Stimulated activated naive CD8-positive, alpha-beta T cell treated with anti-CD3 and anti-CD28 coated beads, Interleukin-15, Interleukin-2, amounts not matched to agents 100 U/mL and 50 U/mL, for 24 hours (primary cell): Measurements from ENCODE around the gene MYBPC2.
"Not testable (repeated sequence)": the region's sequence is repeated elsewhere in the genome, so short reads cannot be mapped to it uniquely, and the experiment has no call there.

Experiments used
- ATAC-seq: fragments of 150-1000 bp; cut with Tn5 transposase; one replicate; pipeline ENCODE4 v1.10.0; 2021
- DNase-seq: peaks from one replicate; pipeline ENCODE4 v3.0.0; 2021

Gene MYBPC2

GRCh38 chr19:50432221-50433028 lies at the start of gene MYBPC2:
MYBPC2 (plus strand) TSS chr19:50432892; CDS start chr19:50432954, 62 bp downstream.
- DNase-seq (no peak), ATAC-seq (no peak)

- ATAC-seq (peak; percentile 2), DNase-seq (no peak)
Measured at GRCh38 chr19:50383001-50383851, 49.5 kb upstream of the MYBPC2 start.

GRCh38 chr19:50383852-50384684 lies 48.6 kb upstream of the MYBPC2 start, which contains the start of gene POLD1:
POLD1 (plus strand) TSS chr19:50384347; CDS start chr19:50398852, 14,505 bp downstream.
- ATAC-seq (peak; percentile 86), DNase-seq (peak; percentile 99)

- no peak for DNase-seq
- ATAC-seq: no peak
Measured at GRCh38 chr19:50384685-50385535, 47.8 kb upstream of the MYBPC2 start.

- no peak for DNase-seq
- ATAC-seq: no peak
Measured at GRCh38 chr19:50387176-50387867, 45.4 kb upstream of the MYBPC2 start.

- ATAC-seq (no peak), DNase-seq (no peak)
Measured at GRCh38 chr19:50387868-50388245, 44.8 kb upstream of the MYBPC2 start.

- ATAC-seq, DNase-seq: not testable (repeated sequence)
Measured at GRCh38 chr19:50390295-50390694, 42.4 kb upstream of the MYBPC2 start.

- not testable (repeated sequence) for DNase-seq, ATAC-seq
Measured at GRCh38 chr19:50390952-50391351, 41.7 kb upstream of the MYBPC2 start.

- no peak for ATAC-seq
- no peak for DNase-seq
Measured at GRCh38 chr19:50392759-50393158, 39.9 kb upstream of the MYBPC2 start.

GRCh38 chr19:50393589-50393988 lies 39.1 kb upstream of the MYBPC2 start:
- no peak for ATAC-seq
- no peak for DNase-seq

GRCh38 chr19:50394017-50394416 lies 38.7 kb upstream of the MYBPC2 start:
- no peak for DNase-seq
- ATAC-seq: no peak

GRCh38 chr19:50398675-50399367 lies 33.9 kb upstream of the MYBPC2 start:
- ATAC-seq (no peak), DNase-seq (no peak)

GRCh38 chr19:50399368-50399745 lies 33.3 kb upstream of the MYBPC2 start:
- ATAC-seq (no peak), DNase-seq (no peak)

- no peak for ATAC-seq
Measured at GRCh38 chr19:50401605-50402450, 30.9 kb upstream of the MYBPC2 start.

GRCh38 chr19:50402544-50403301 lies 30.0 kb upstream of the MYBPC2 start:
- DNase-seq: no peak
- no peak for ATAC-seq

More at GRCh38 chr19:50401605-50402450, 30.9 kb upstream of the MYBPC2 start:
- no peak for DNase-seq

GRCh38 chr19:50406156-50406820 lies 26.4 kb upstream of the MYBPC2 start:
- ATAC-seq: no peak
- DNase-seq: no peak

- ATAC-seq (no peak), DNase-seq (no peak)
Measured at GRCh38 chr19:50406829-50407228, 25.9 kb upstream of the MYBPC2 start.

GRCh38 chr19:50409347-50409746 lies 23.3 kb upstream of the MYBPC2 start:
- ATAC-seq (no peak), DNase-seq (no peak)
